Epithelial cell of esophagus (primary cell): ENCODE measurements around the gene PAF1.

ENCODE experiments used
- DNase-seq: peaks from one replicate; pipeline ENCODE4 v3.0.0; 2010; ENCODE audit warnings: low read depth
- H3K4me3 ChIP-seq: 2 replicates; pipeline ENCODE4 v1.5.1; 2011; ENCODE audit warnings: mild to moderate bottlenecking, low read length, control low read depth
- TF ChIP-seq, protein P1 (sequence below): IDR thresholded peaks from 2 replicates; pipeline ENCODE4 v1.5.1; 2011; ENCODE audit warnings: low read depth, mild to moderate bottlenecking, low read length, control low read depth, inconsistent platforms; ENCODE audit not compliant: insufficient read depth; ENCODE audit errors: missing control alignments

PAF1 gene

GRCh38 chr19:39339674-39340073 is 51.2 kb downstream of the PAF1 start:
- no peak overlapping the region for H3K4me3 ChIP-seq
- TF ChIP-seq, protein P1, sequence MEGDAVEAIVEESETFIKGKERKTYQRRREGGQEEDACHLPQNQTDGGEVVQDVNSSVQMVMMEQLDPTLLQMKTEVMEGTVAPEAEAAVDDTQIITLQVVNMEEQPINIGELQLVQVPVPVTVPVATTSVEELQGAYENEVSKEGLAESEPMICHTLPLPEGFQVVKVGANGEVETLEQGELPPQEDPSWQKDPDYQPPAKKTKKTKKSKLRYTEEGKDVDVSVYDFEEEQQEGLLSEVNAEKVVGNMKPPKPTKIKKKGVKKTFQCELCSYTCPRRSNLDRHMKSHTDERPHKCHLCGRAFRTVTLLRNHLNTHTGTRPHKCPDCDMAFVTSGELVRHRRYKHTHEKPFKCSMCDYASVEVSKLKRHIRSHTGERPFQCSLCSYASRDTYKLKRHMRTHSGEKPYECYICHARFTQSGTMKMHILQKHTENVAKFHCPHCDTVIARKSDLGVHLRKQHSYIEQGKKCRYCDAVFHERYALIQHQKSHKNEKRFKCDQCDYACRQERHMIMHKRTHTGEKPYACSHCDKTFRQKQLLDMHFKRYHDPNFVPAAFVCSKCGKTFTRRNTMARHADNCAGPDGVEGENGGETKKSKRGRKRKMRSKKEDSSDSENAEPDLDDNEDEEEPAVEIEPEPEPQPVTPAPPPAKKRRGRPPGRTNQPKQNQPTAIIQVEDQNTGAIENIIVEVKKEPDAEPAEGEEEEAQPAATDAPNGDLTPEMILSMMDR, result no peak

GRCh38 chr19:39336483-39336882 is 54.4 kb downstream of the PAF1 start:
- H3K4me3 ChIP-seq, result no peak overlapping the region
- no peak for DNase-seq
- TF ChIP-seq, protein P1, result no peak

More at GRCh38 chr19:39339674-39340073, 51.2 kb downstream of the PAF1 start:
- no peak for DNase-seq
